ENCODE data around the gene CNTFR. TPM values are rescaled to one million over a fixed set of nuclear protein-coding genes. Genes with fewer than 3 reads are reported as not detected.

The CNTFR gene
- total and polyA plus RNA-seq, 2 experiments from 2014 or later: 4.7 to 7.5 TPM

- DNase-seq (ENCODE audit: low spot score): peak; percentile 82
- H3K4me1 ChIP-seq (ENCODE audit: insufficient read depth): peaks cover 20% of the 10 kb centered on the region
- TF ChIP-seq CTCF (IDR thresholded peaks at IDR 0.05; ENCODE audit: poor library complexity) (peak; percentile 75), EZH2phosphoT487 (IDR thresholded peaks at IDR 0.05; ENCODE audit: low read depth, severe bottlenecking, unreplicated experiment) (no peak)
- peaks cover 22% of the 10 kb centered on the region for H3K27me3 ChIP-seq
- H3K4me2 ChIP-seq: no peak overlapping the region
- peaks cover 12% of the 10 kb centered on the region for H3K79me2 ChIP-seq
- no peaks in the 10 kb centered on the region for H3K9me3 ChIP-seq (ENCODE audit: low read depth)
- no peaks in the 10 kb centered on the region for H3K9me2 ChIP-seq (replicated peaks; ENCODE audit: insufficient read depth)
- WGBS (ENCODE audit: low lambda C conversion rate, missing lambda C conversion rate): 27% methylated on average over 3 of the region's 3 CpGs
- no peak overlapping the region for H2AFZ ChIP-seq
- H3K36me3 ChIP-seq (replicated peaks; ENCODE audit: insufficient read depth, low read depth): no peaks in the 10 kb centered on the region
- no peak overlapping the region for H3K4me3 ChIP-seq
- no peak overlapping the region for H3K27ac ChIP-seq
- no peaks in the 10 kb centered on the region for H4K20me1 ChIP-seq (ENCODE audit: insufficient read depth, poor library complexity, severe bottlenecking)
Measured at GRCh38 chr9:34633851-34634550, 44.5 kb upstream of the CNTFR start.

- 64% methylated on average over 5 of the region's 5 CpGs for WGBS (ENCODE audit: low lambda C conversion rate, missing lambda C conversion rate)
- Histone ChIP-seq H4K20me1 (ENCODE audit: insufficient read depth, poor library complexity, severe bottlenecking) (no peaks in the 10 kb centered on the region), H3K27me3 (peaks cover 26% of the 10 kb centered on the region), H3K9me2 (replicated peaks; ENCODE audit: insufficient read depth) (no peaks in the 10 kb centered on the region), H3K36me3 (replicated peaks; ENCODE audit: insufficient read depth, low read depth) (no peaks in the 10 kb centered on the region), H2AFZ (no peak overlapping the region), H3K79me2 (peaks cover 12% of the 10 kb centered on the region), H3K4me1 (ENCODE audit: insufficient read depth) (peaks cover 16% of the 10 kb centered on the region), H3K4me2 (no peak overlapping the region), H3K4me3 (no peak overlapping the region), H3K27ac (no peak overlapping the region), H3K9me3 (ENCODE audit: low read depth) (no peaks in the 10 kb centered on the region)
- no peak for TF ChIP-seq EZH2 (IDR thresholded peaks at IDR 0.05; ENCODE audit: borderline replicate concordance)
- DNase-seq (ENCODE audit: low spot score): no peak
Measured at GRCh38 chr9:34633166-34633565, 43.6 kb upstream of the CNTFR start.

GRCh38 chr9:34630402-34631154 lies 41.1 kb upstream of the CNTFR start:
- peaks cover 4% of the 10 kb centered on the region for H3K4me1 ChIP-seq (ENCODE audit: insufficient read depth)
- no peak overlapping the region for H3K4me3 ChIP-seq
- no peaks in the 10 kb centered on the region for H3K79me2 ChIP-seq
- H3K27me3 ChIP-seq: peaks cover 52% of the 10 kb centered on the region
- H2AFZ ChIP-seq: no peak overlapping the region
- H4K20me1 ChIP-seq (ENCODE audit: insufficient read depth, poor library complexity, severe bottlenecking): no peaks in the 10 kb centered on the region
- no peaks in the 10 kb centered on the region for H3K9me3 ChIP-seq (ENCODE audit: low read depth)
- H3K36me3 ChIP-seq (replicated peaks; ENCODE audit: insufficient read depth, low read depth): no peaks in the 10 kb centered on the region
- TF ChIP-seq CTCF (IDR thresholded peaks at IDR 0.05; ENCODE audit: poor library complexity) (no peak), EZH2phosphoT487 (IDR thresholded peaks at IDR 0.05; ENCODE audit: low read depth, severe bottlenecking, unreplicated experiment) (no peak), EZH2 (IDR thresholded peaks at IDR 0.05; ENCODE audit: borderline replicate concordance) (no peak)
- H3K9me2 ChIP-seq (replicated peaks; ENCODE audit: insufficient read depth): no peaks in the 10 kb centered on the region
- H3K4me2 ChIP-seq: no peak overlapping the region
- DNase-seq (ENCODE audit: low spot score): no peak
- WGBS (ENCODE audit: low lambda C conversion rate, missing lambda C conversion rate): 45% methylated on average over 5 of the region's 5 CpGs
- H3K27ac ChIP-seq: no peak overlapping the region

- peak overlapping the region; percentile 97 for H3K4me2 ChIP-seq
- WGBS (ENCODE audit: low lambda C conversion rate, missing lambda C conversion rate): 48% methylated on average over 5 of the region's 5 CpGs
- no peak overlapping the region for H2AFZ ChIP-seq
- no peak for DNase-seq (ENCODE audit: low spot score)
- no peaks in the 10 kb centered on the region for H3K79me2 ChIP-seq
- no peak overlapping the region for H3K27ac ChIP-seq
- peaks cover 64% of the 10 kb centered on the region for H3K27me3 ChIP-seq
- no peak overlapping the region for H3K4me3 ChIP-seq
- H3K9me3 ChIP-seq (ENCODE audit: low read depth): no peaks in the 10 kb centered on the region
- H3K4me1 ChIP-seq (ENCODE audit: insufficient read depth): peaks cover 4% of the 10 kb centered on the region
- H3K9me2 ChIP-seq (replicated peaks; ENCODE audit: insufficient read depth): no peaks in the 10 kb centered on the region
- no peak for TF ChIP-seq CTCF (IDR thresholded peaks at IDR 0.05; ENCODE audit: poor library complexity)
- no peak for TF ChIP-seq EZH2phosphoT487 (IDR thresholded peaks at IDR 0.05; ENCODE audit: low read depth, severe bottlenecking, unreplicated experiment)
- TF ChIP-seq EZH2 (IDR thresholded peaks at IDR 0.05; ENCODE audit: borderline replicate concordance): no peak
- H4K20me1 ChIP-seq (ENCODE audit: insufficient read depth, poor library complexity, severe bottlenecking): no peaks in the 10 kb centered on the region
- H3K36me3 ChIP-seq (replicated peaks; ENCODE audit: insufficient read depth, low read depth): no peaks in the 10 kb centered on the region
Measured at GRCh38 chr9:34629491-34629808, 39.9 kb upstream of the CNTFR start.
